ENCODE data around the gene USP11.

USP11 gene

DNA sequence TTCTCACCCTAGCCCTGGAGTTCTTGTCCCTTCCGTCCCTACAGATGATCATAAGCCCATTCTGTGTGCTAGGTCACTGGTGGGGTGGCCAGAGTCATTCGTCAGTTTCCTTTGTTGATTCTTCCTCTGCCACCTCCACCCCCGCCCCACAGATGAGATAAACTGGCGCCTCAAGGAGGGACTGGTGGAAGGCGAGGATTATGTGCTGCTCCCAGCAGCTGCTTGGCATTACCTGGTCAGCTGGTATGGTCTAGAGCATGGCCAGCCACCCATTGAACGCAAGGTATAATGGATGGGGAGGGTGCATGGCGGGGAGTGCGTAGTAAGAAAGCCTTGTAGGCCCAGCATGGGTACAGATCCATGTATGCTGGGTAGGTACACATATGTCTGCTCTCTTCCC lies 6.4 kb downstream of the USP11 start:
- no peak overlapping the region for H3K4me3 ChIP-seq (ENCODE audit: low read length)
- TF ChIP-seq, protein P1, sequence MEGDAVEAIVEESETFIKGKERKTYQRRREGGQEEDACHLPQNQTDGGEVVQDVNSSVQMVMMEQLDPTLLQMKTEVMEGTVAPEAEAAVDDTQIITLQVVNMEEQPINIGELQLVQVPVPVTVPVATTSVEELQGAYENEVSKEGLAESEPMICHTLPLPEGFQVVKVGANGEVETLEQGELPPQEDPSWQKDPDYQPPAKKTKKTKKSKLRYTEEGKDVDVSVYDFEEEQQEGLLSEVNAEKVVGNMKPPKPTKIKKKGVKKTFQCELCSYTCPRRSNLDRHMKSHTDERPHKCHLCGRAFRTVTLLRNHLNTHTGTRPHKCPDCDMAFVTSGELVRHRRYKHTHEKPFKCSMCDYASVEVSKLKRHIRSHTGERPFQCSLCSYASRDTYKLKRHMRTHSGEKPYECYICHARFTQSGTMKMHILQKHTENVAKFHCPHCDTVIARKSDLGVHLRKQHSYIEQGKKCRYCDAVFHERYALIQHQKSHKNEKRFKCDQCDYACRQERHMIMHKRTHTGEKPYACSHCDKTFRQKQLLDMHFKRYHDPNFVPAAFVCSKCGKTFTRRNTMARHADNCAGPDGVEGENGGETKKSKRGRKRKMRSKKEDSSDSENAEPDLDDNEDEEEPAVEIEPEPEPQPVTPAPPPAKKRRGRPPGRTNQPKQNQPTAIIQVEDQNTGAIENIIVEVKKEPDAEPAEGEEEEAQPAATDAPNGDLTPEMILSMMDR (conservative IDR thresholded peaks at IDR 0.05; ENCODE audit: low read length): no peak
- DNase-seq (ENCODE audit: low read depth): no peak

DNA sequence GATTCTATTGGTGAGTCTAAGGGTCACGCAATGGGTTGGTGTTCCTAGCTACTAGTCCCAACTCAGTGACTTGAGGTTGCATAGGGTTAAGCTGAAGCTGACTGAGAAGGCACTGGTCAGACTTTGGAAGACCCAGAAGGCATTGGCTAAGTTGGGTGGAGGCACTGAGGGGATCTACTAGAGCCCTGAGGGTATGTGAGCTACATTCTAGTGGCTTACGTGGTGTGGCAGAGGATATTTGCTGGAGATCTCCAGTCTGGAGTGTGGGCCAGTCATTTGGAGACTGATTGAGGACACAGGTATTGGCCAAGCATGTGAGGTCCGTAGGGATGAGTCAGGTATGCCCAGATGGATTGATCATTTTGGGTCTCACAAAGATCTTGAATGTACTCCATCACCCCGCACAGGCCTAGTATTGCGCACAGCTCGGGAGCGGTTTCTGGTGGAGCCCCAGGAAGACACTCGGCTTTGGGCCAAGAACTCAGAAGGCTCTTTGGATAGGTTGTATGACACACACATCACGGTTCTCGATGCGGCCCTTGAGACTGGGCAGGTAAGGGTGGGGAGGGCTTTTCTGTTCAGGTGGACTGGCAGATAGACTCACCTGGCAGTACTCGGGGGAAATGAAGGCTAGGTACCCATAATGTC lies 7.2 kb downstream of the USP11 start:
- TF ChIP-seq, protein P1 (conservative IDR thresholded peaks at IDR 0.05; ENCODE audit: low read length): no peak
- no peak for DNase-seq (ENCODE audit: low read depth)
- H3K4me3 ChIP-seq (ENCODE audit: low read length): no peak overlapping the region

DNA sequence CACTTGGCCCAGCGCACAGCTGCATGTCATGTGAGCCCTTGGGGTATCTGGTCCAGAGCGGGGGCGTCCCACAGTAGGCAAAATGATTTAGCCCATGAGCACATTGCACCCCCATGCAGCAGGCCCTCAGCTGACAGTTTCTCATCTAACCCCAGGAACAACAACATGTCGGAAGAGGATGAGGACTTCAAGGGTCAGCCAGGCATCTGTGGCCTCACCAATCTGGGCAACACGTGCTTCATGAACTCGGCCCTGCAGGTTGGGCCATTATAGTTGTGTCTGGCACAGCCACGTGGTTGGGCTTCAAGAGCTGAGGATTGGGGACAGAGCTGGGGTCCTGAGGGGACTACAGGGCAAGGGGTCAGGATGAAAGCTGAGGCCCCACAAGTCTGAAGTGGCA lies 7.8 kb downstream of the USP11 start:
- TF ChIP-seq, protein P1 (conservative IDR thresholded peaks at IDR 0.05; ENCODE audit: low read length): no peak
- H3K4me3 ChIP-seq (ENCODE audit: low read length): no peak overlapping the region
- no peak for DNase-seq (ENCODE audit: low read depth)

DNA sequence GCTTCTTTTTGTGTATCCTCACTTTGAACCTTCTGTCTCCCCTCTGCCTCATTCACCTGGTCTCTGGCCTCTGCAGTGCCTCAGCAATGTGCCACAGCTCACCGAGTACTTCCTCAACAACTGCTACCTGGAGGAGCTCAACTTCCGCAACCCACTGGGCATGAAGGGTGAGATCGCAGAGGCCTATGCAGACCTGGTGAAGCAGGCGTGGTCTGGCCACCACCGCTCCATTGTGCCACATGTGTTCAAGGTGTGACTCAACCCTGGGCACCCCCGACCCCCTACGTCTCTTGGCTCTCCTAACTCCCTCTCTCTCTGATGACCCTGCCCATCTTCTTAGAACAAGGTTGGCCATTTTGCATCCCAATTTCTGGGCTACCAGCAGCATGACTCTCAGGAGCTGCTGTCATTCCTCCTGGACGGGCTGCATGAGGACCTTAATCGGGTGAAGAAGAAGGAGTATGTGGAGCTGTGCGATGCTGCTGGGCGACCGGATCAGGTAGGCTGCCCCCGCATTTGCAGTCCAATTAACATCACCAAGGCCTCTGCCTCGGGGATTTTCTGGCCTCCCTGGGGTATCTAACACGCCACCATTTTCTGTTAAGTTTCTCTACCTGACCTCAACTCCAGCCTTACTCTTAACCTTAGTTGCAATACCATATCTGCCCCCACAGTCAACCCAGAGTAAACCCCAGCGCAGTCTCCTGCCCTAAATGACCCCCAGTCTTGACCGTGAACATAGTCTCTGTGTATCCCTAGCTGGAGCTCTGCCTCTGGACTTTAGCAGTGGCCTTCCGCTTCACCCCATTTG lies 8.6 kb downstream of the USP11 start:
- no peak overlapping the region for H3K4me3 ChIP-seq (ENCODE audit: low read length)
- DNase-seq (ENCODE audit: low read depth): no peak
- TF ChIP-seq, protein P1 (conservative IDR thresholded peaks at IDR 0.05; ENCODE audit: low read length): no peak

DNA sequence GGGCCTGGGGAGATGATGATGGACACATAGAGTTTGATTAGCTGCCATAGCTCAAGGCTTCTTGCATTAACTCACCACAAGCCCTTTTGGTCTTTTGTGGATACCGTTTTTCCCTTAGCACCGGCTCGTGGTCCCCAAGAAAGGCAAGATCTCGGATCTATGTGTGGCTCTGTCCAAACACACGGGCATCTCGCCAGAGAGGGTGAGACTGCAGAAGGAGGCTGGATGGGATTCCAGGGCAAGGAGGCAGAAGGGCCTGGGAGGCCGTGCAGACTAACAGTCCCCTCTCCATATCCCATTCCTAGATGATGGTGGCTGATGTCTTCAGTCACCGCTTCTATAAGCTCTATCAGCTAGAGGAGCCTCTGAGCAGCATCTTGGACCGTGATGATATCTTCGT lies 9.5 kb downstream of the USP11 start:
- DNase-seq (ENCODE audit: low read depth): no peak
- TF ChIP-seq, protein P1 (conservative IDR thresholded peaks at IDR 0.05; ENCODE audit: low read length): no peak
- H3K4me3 ChIP-seq (ENCODE audit: low read length): no peak overlapping the region

DNA sequence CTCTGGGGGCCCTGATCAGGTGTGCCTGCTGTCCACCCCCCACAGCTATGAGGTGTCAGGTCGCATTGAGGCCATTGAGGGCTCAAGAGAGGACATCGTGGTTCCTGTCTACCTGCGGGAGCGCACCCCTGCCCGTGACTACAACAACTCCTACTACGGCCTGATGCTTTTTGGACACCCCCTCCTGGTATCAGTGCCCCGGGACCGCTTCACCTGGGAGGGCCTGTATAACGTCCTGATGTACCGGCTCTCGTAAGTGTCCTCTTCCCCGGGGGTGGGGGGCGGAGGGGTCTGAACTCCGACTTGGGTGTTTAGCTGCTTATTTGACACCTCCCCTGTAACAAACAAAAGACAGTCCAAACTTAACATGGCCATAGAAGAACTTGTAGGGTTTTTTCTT lies 10.5 kb downstream of the USP11 start:
- no peak overlapping the region for H3K4me3 ChIP-seq (ENCODE audit: low read length)
- TF ChIP-seq, protein P1 (conservative IDR thresholded peaks at IDR 0.05; ENCODE audit: low read length): no peak
- DNase-seq (ENCODE audit: low read depth): no peak

DNA sequence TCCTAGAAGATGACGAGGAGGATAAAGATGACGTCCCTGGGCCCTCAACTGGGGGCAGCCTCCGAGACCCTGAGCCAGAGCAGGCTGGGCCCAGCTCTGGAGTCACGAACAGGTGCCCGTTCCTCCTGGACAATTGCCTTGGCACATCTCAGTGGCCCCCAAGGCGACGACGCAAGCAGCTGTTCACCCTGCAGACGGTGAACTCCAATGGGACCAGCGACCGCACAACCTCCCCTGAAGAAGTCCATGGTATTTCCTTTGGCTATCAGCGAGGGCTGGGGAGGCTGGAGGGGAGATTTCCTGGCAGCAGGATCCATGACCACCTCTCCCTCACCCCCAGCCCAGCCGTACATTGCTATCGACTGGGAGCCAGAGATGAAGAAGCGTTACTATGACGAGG lies 11.9 kb downstream of the USP11 start:
- TF ChIP-seq, protein P1 (conservative IDR thresholded peaks at IDR 0.05; ENCODE audit: low read length): no peak
- no peak for DNase-seq (ENCODE audit: low read depth)
- H3K4me3 ChIP-seq (ENCODE audit: low read length): no peak overlapping the region

All from AG10803 (cell line).